ENCODE results near the gene ATP9A.
"Not testable (repeated sequence)": the region's sequence is repeated elsewhere in the genome, so short reads cannot be mapped to it uniquely, and the experiment has no call there.

ATP9A gene

DNA sequence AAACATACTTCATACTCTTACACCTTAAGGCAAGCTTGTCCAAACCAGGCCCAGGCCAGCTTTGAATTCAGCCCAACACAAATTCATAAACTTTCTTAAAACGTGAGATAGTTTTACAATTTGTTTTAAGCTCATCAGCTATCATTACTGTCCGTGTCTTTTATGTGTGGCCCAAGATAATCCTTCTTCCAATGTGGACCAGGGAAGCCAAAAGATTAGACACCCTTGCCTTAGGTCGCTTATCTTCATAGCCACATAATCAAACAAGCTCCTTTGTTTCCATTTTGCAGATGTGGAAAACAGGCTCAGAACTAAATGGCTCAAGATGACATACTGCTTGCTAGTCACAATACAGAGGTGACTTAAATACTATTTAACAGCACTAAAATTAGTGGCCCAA lies 28.1 kb upstream of the ATP9A start:
- DNase-seq (ENCODE audit: low spot score) = no peak

DNA sequence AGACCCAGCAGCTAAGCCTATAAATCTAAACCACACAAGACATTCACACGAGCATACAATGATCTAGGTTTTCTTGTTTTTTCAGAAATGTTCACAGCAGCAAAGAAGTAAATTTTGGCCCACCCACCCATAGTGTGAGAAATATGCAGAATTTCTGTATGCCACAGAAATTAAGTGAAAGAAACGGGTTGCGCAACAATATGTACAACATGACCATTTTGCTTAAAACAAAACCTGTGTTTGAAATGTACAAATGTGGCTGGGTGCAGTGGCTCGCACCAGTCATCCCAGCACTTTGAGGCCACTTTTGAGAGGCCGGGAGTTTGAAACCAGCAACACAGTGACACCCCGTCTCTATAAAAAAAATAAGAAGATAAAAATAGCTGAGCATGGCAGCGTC lies 24.8 kb upstream of the ATP9A start:
- no peak for DNase-seq (ENCODE audit: low spot score)

DNA sequence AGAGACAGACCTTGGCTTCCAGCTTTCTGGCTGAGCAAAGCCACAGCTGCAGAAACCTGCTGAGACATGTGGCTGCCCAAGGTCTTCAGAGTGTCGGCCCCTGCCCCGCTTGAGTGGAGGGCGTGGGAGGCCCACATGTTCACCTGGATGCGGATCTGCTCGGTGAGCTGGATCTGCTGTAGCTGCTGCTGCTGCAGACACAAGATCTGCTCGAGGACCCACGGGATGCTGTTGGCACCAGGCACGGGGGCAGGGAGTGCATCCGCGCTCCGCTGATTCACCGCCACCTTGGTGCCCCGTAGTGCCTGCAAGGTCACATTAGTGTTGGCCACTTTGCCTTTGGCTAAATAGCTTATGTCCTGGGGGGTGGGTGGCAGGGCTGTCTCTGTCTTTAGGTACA lies 23.4 kb upstream of the ATP9A start:
- DNase-seq (ENCODE audit: low spot score) = no peak

DNA sequence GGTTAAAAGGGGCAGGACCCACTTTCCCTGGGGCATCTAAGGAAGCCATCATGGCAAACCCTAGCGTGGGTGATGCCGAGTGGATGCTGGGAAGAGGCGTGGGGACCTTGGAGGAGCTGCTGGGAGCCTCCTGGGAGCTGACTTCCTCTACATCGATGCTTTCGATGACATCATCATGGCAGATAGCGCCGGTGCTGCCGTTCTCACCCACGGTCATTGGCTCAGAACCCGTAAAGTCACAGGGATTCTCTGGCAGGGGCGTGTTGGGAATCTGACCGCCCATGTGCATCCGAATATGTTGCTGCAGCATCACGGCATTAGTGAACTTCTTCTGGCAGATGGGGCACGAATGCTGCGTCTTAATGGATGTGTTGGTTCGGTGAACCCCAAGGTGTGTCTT lies 22.1 kb upstream of the ATP9A start:
- DNase-seq (ENCODE audit: low spot score) = no peak

DNA sequence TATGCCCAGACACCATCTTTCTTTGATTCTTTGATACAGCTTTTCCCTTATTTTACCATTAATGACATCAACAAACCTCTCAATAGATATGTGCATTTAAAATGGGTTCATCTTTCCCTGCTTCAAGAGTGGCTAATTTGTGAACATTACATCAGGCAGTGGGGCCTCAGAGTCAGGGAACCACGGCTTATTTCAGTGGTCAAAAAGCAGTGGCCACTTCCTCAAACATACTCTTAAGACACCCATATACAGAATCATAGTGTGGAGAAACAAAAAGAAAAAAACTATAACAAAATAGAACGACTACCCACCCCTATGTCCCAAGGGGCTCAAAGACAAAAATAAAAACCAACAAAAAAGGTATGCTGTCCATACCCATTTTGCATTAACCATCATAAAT lies 21.2 kb upstream of the ATP9A start:
- no peak for DNase-seq (ENCODE audit: low spot score)

DNA sequence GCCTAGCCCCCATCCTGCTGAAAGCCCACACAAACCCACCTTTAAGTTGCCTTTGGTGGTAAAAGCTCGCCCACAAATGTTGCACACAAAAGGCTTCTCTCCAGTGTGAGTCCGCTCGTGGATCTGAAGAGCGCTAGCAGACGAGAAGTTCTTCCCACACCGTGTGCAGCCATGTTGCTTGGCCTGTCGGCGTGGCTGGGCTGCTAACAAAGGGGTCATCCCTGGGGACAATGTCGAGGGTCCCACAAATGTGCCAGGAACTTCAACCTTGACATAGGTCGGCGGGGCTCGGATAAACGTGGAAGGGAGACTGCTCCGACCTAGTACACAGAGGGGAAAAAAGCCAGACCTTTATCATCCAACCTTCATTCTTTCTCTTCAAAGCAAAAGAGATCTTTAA lies 20.6 kb upstream of the ATP9A start:
- DNase-seq (ENCODE audit: low spot score) = no peak

DNA sequence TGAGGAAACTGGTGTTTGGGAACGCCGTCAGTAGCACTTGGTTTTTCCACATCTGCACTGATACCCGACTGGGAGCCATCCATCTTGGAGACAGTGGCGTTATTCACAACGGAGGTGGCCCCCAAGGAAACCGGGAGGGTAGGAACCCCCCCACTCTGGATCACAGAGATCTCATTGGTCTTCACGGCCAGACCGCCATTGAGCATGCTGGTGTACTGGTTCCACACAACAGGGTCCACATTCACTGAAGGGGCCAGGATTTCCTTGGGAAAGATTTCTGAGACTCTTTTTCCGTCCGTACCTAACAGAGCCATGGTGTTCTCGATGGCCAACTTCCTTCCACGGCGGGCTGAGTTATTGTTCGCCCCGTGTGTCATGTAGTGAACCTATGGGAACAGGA lies 16.1 kb upstream of the ATP9A start:
- no peak for DNase-seq (ENCODE audit: low spot score)

DNA sequence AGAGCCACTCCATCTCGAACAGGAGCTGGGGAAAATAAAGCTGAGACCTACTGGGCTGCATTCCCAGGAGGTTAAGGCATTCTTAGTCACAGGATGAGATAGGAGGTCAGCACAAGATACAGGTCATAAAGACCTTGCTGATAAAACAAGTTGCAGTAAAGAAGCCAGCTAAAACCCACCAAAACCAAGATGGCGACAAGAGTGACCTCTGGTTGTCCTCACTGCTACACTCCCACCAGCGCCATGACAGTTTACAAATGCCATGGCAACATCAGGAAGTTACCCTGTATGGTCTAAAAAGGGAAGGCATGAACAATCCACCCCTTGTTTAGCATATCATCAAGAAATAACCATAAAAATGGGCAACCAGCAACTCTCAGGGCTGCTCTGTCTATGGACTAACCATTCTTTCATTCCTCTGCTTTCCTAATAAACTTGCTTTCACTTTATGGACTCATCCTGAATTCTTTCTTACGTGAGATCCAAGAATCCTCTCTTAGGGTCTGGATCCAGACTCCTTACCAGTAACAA lies 10.1 kb upstream of the ATP9A start:
- DNase-seq (ENCODE audit: low spot score) = not testable (repeated sequence)

DNA sequence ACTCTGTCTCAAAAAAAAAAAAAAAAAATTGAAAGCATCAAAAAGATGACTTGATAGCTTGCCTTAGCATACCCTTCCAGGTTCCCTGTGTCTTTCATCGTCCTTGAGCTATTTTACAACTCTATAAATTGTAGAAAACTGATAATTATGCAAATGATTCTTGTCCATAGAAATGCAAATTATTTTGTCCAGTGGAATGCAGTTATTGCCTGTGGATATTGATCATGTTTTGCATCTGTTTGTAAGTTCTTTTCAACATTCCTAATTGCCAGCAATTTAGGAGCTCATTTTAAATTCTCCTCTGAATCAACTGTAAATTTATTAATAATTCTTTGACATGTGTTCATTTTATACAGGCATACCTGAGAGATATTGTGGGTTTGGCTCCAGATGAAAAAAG lies 7.1 kb upstream of the ATP9A start:
- DNase-seq (ENCODE audit: low spot score) = no peak

DNA sequence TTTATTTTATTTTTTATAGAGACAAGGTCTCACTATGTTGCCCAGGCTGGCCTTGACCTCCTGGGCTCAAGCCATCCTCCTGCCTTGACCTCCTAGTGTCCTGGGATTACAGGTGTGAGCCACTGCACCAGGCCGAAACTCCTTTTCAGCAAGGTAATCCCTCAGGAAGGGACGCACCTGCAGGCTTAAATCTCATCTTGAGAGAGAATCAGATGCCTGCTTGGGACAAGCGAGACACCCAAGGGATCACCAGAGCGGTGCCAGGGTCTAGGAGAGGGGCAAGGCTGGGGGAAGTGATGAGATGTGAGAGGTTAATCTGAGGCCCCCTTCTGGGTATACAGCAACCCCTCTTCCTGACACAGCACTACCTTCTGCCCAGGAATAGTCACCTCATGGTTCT lies 4.0 kb upstream of the ATP9A start:
- no peak for DNase-seq (ENCODE audit: low spot score)

DNA sequence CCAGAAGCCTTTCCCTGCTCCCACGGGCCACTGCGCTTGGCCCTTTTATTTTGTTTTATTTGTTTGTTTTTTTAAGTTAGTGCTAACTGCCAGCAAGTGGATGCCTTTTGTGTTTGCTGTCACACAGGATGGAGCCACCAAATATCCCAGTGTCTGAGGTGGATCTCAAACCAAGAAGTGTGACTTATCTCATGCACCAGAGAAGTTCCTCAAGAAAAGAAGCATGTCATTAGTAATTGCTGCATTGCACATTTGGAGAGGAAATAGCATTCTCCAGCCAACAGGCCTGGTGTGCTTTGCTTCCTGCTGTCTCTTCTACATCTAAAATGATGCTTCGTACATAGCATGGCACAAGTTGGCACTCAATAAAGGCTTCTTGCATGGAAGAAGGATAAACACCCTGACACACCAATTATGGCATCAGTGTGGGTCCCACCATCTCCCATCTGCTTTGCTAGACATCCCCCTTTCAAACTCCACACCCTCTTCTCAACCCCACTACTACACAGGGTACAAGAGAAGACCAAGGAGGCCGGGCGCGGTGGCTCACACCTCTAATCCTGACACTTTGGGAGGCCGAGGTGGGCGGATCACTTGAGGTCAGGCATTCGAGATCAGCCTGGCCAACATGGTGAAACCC lies 1.9 kb upstream of the ATP9A start:
- DNase-seq (ENCODE audit: low spot score) = no peak

DNA sequence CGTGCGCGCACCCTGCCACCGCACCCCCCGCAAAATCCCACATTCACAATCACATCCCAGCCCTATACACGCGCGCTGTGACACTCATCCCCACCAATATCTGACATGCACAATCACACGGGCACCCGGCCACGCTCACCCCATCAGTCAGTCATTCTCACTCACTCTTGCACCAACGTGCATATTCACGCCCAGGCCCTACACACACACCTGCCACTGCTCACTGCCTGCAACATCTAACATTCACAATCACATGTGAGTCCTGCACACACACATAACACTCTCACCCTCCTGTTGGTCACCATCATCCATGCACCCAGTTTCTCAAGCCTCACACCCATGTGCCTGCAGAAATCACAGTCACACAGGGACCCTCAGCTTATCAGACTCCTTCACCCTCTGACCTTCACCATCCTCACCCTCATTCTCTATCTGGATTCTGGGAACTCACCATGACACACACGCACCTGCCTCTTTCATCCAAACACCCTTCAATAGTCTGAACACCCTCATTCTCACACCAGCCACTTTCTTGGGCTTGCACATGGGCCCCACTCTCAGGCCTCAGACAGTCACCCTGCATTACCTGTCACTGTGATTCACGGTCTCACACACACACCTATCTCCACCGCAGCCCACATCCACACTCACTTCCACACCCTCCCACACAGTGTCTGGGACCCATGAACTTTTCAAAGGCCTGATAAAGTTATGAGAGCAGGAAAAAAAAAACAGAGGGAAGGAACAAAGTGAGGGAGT lies 748 bp upstream of the ATP9A start:
- no peak for DNase-seq (ENCODE audit: low spot score)

DNA sequence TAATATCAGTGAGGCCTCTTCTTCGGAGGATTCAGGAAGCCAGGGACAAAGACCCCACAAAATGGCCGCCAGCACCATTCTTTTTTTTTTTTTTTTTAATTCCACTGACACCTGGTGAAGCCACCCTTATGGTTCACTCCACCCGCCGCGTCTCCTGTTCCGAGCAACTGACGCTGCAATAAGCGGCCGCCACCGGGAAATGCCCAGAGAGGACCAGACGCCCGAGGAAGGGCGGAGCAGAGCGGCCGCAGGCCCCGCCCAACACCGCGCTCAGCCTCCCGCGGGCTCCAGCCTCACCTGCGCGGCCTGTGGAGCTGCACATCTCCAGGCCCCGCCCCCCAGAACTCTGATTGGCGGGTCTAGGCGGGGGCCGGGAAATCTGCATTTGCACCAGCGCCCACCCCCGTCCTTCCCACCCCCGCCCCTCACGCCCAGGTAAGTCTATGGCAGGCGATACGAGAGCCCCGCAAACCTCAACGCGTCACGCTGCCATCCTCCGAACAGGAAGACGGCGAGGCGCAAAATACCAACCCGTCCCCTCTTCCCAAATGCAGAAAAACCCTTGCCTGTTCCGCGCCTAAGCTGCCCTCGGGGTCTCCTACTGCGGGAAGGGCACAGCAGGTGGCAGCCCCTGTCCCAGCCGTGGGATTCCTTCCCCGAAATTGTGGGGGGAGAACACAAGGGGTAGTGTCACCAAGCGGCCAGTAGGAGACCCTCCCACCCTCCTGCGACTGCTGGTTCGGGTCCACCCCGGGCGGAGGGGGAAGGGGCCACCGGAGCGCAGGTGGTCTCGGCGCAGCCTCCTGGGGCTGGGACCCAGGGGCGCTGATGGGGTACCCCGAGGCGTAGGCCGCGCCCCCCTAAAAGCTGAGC lies 960 bp downstream of the ATP9A start:
- peak; percentile 64 for DNase-seq (ENCODE audit: low spot score)

DNA sequence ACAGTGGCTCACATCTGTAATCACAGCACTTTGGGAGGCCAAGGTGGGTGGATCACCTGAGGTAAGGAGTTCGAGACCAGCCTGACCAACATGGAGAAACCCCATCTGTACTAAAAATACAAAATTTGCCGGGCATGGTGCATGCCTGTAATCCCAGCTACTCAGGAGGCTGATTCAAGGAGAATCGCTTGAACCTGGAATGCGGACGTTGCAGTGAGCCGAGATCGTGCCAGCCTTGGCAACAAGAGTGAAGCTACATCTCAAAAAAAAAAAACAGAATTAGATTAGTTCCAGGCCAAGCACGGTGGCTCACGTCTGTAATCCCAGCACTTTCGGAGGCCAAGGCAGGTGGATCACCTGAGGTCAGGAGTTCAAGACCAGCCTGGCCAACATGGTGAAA lies 2.8 kb downstream of the ATP9A start:
- not testable (repeated sequence) for DNase-seq (ENCODE audit: low spot score)

DNA sequence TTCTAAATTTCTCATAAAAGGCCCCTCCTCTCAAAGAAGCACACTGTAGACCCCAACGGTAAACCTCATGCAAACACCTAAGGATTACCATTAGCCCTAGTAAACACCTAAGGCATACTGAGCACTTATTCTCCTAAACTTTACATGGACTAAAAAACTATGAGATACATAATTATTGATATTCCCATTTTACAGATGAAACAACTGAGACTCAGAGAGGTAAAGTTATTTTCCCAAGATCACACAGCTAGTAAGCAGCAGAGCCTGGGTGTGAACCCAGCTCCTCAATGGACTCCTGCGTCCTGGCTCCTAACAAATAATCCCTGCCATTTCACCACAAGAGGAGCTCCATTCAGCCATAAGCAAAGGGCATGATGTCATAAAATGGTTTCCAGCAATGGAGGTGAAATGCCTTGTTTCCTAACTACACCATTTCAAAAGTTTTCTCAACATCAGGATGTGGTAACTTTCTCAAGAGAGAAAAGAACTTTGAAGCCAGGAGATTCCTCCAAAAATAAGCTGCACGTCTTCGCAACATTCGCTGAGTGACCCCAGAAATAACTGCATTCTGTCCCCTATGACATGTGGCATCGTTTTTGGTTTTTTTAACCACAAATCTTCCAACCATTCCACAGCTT lies 4.1 kb downstream of the ATP9A start:
- DNase-seq (ENCODE audit: low spot score) = no peak

DNA sequence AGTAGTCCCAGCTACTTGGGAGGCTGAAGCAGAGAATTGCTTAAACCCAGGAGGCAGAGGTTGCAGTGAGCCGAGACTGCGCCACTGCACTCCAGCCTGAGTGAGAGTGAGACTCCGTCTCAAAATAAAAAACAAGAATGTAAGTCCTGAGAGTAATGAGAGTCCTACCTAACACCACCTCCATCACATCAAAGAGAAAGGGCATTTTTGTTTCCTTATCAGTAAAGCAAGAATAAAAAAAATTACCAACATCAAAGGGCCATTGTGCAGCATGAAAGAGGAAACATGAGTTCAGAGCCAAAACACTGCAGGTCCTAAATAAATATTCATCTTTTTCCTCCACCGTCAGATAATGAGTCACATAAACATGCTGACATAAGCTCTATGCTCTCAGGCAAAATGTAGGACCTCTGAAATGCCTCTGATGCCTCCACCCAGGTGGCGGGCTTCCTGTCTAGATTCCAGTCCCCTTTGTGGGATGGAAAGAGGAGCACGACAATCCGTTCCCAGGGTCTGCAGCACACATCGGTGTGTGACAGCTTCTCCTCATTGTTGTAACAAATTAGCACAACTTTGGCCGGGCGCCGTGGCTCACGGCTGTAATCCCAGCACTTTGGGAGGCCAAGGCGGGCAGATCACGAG lies 7.2 kb downstream of the ATP9A start:
- no peak for DNase-seq (ENCODE audit: low spot score)

DNA sequence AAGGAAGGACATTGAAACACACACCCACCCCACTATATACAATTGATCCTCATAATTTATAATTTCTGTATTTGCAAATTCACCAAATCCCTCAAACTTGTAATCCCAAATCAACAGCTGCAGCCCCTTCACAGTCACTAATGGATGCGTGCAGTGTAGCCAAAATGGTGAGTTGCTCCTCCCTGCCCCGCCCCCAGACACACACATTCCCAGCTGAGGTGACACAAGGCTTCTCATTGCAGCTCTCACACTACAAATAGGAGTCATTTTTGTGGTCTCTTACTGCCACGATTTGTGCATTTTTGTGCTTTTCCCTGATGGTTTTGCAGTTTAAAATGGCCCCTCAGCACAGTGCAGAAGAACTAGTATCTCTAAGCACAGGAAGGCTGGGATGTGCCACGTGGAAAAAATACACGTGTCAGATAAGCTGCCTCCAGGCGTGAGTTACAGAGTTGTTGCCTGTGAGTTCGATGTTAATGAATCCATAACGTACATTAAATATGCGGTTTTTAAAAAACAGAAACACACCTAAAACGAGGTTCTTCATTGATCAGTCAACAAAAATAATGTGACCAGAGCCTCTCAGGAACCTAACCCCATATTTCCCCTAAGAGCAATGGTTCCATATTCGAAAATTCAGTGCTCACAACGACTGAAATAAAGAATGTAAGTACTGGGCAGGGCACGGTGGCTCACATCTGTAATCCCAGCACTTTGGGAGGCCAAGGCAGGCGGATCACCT lies 8.2 kb downstream of the ATP9A start:
- no peak for DNase-seq (ENCODE audit: low spot score)

DNA sequence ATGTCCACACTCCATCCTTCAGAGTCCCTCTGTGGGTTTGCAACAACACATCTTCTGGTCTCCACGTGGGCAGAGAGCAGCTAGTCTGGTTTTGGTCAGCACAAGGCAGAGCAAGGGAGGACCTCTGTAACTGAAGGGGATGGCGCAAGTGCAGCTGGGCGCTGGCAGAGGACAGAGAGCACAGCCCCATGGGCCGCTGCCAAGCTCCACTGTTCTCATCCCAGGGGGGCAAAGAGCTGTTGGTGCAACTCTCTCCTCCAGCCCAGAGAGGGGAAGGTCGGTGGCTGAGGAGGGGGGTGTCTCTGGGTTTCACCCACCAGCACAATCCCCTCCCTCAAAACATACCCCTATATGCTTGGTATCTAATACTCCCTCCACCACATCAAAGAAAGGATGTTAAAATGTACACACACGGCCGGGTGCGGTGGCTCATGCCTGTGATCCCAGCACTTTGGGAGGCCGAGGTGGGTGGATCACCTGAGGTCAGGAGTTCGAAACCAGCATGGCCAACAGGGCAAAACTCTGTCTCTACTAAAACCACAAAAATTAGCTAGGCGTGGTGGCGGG lies 9.1 kb downstream of the ATP9A start:
- DNase-seq (ENCODE audit: low spot score) = no peak

DNA sequence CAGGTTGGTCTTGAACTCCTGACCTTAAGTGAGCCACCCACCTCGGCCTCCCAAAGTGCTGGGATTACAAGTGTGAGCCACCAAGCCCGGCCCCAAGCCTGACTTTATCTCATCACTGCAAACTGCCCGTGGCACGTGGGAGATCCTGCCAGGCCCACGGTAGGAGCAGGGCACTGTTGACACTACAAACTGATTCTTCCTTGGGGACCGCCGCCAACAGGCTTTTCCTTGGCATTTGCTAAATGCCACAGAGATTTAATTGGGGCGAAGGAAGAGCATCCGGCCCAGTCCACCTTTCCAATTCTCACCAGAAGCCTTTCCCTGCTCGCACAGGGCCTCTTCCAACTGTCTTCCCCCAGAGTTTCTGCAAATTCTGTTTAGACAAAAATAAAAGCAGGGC lies 11.0 kb downstream of the ATP9A start:
- no peak for DNase-seq (ENCODE audit: low spot score)

DNA sequence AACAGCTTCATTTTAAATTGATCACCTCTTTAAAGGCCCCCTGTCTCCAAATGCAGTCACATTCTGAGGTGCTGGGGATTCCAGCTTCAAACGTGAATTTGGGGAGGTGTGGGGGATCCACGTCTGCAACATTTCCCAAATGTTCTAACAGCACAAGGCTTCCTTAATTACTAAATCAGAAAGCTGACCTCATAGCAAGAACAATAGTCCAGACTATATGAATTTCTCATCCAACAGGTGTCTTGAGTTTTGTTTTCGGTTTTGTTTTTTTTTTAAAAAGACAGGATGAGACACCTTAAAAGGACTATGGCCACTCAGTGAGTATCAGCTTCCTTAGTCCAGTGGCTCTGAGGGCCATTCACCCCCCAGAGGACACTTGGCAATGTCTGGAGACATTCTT lies 11.5 kb downstream of the ATP9A start:
- DNase-seq (ENCODE audit: low spot score) = no peak

DNA sequence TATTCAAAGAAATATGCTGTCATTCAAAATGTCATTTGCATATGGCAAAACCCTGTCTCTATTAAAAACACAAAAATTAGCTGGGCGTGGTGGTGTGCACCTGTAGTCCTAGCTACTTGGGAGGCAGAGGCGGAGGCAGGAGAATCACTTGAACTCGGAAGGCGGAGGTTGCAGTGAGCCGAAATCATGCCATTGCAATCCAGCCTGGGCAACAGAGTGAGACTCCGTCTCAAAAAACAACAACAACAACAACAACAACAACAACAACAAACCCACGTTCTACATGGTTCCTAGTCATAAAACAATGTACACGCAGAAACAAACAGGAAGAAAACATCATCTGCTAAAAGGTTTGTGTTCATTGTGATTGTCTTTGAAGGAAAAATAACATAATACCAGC lies 15.0 kb downstream of the ATP9A start:
- DNase-seq (ENCODE audit: low spot score) = not testable (repeated sequence)

Data from GM03348 (cell line).